ENCODE measurements around the gene GMPPA.

- no peak for TF ChIP-seq CTCF (IDR thresholded peaks at IDR 0.05; ENCODE audit: low read depth, low read length, missing input control)
- TF ChIP-seq YY1 (IDR thresholded peaks at IDR 0.05), result no peak
- TF ChIP-seq REST (IDR thresholded peaks at IDR 0.05), result no peak
- no peak for TF ChIP-seq ZBTB33 (IDR thresholded peaks at IDR 0.05)
- TF ChIP-seq NR2F2 (IDR thresholded peaks at IDR 0.05), result no peak
- no peak for TF ChIP-seq MAX (IDR thresholded peaks at IDR 0.05)
- no peak for TF ChIP-seq TAF1 (conservative IDR thresholded peaks at IDR 0.05)
- no peak for TF ChIP-seq FOXA1 (IDR thresholded peaks at IDR 0.05)
- TF ChIP-seq ATF3 (IDR thresholded peaks at IDR 0.05), result no peak
- TF ChIP-seq SP1 (IDR thresholded peaks at IDR 0.05), result no peak
- TF ChIP-seq RAD21 (IDR thresholded peaks at IDR 0.05), result no peak
- TF ChIP-seq EGR1 (IDR thresholded peaks at IDR 0.05; ENCODE audit: low read depth in 2 of 2), result no peak
- no peak for TF ChIP-seq GABPA (IDR thresholded peaks at IDR 0.05 in 1 of 2, conservative IDR thresholded peaks at IDR 0.05 in 1 of 2)
- TF ChIP-seq HNF4A (conservative IDR thresholded peaks at IDR 0.05), result no peak
These were observed 33.6 kb downstream of the GMPPA start for GRCh38 chr2:219532378-219532649.

All from liver (tissue), 3 donors.